ENCODE measurements around the gene CFAP210.

- TF ChIP-seq ZNF776 (tag by site-specific recombination; IDR thresholded peaks at IDR 0.05; ENCODE audit: borderline replicate concordance) (no peak), ZNF423 (tag by site-specific recombination; IDR thresholded peaks at IDR 0.05) (no peak)
Observed at GRCh38 chr2:169656164-169656563, 38.0 kb downstream of the CFAP210 start.

Data from HEK293 (cell line).